GM19468 (cell line): Measurements from ENCODE around the gene GJA3.

ENCODE experiments used
- ATAC-seq: cut with Tn5 transposase; IDR thresholded peaks from one replicate; pipeline ENCODE4 v1.9.1; 2021; ENCODE audit warnings: mild to moderate bottlenecking, moderate library complexity, moderate number of reproducible peaks; ENCODE audit not compliant: unreplicated experiment; ENCODE audit errors: extremely low read depth

The GJA3 gene

DNA sequence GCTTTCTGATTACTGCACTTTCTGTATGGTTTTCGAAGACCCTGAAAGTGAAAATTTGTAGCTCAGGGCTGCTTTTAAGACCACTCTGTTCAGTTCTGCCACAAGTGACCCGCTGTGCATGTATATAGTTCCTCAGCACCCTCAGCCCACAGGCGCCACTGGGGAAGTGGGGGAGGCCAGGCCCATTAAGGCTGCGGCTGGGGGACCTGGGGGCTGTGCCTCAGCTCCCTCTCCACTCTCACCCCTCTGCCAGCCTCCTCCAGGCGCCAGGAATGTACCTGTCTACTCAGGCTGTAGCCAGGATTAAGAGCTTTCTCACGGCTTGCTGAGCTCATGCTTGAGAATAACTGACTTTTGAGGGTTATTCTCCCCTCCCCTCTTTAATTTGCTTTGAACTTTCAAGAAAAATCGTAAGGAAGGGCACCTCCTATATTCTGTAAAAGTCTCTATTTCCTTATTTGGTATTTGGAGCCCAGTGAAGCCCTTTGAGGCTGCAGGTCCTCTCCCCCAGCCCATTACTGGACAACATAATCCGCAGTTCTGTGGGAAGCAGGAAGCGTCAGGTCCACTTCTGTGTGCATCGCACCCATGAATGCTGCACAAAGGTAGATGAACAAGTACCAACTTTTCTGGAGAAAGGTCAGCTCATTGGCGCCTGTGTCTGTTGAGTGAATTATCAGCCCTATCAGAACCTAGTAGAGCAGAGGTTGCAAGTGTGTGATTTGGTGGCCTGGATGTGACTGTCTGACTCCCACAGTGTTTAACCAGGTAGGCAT is 29.6 kb downstream of the GJA3 start:
- ATAC-seq: no peak

- ATAC-seq: no peak
These were observed 30.2 kb downstream of the GJA3 start for GRCh38 chr13:20130652-20131051.

DNA sequence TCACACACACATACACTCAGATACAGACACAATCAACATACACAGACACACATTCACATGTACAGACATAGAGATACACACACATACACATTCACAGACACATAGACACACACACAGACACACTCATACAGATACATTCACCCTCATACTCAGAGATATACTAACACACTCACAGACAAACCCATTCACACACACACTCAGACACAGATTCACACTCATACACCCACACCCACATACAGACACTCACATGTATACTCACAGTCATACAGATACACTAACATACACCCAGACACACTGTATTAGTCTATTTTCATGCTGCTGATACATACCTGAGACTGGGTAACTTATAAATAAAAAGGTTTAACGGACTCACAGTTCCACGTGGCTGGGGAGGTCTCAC is 30.8 kb downstream of the GJA3 start:
- ATAC-seq: no peak

GRCh38 chr13:20129076-20129475 is 31.8 kb downstream of the GJA3 start:
- no peak for ATAC-seq

DNA sequence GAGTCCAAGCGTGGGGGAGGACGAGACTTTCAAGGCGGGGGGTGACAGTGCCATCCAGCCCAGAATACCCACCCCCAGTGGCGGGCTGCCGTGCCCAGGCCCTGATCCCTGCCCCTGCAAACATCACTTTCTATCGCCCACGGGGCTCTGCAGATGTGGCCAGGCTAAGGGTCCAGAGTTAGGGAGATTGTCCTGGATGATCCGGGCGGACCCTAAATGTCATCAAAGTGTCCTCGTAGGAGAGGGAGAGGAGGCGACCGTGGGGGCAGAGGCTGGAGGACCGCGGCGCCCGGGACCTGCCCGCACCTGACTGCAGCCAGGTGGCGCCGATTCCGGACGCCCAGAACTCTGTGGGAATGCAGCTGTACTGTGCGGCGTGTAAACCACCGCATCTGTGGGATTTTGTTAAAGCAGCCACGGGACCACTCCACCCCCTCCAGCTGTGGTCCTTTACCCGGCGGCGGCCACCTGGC is 32.4 kb downstream of the GJA3 start:
- no peak for ATAC-seq

DNA sequence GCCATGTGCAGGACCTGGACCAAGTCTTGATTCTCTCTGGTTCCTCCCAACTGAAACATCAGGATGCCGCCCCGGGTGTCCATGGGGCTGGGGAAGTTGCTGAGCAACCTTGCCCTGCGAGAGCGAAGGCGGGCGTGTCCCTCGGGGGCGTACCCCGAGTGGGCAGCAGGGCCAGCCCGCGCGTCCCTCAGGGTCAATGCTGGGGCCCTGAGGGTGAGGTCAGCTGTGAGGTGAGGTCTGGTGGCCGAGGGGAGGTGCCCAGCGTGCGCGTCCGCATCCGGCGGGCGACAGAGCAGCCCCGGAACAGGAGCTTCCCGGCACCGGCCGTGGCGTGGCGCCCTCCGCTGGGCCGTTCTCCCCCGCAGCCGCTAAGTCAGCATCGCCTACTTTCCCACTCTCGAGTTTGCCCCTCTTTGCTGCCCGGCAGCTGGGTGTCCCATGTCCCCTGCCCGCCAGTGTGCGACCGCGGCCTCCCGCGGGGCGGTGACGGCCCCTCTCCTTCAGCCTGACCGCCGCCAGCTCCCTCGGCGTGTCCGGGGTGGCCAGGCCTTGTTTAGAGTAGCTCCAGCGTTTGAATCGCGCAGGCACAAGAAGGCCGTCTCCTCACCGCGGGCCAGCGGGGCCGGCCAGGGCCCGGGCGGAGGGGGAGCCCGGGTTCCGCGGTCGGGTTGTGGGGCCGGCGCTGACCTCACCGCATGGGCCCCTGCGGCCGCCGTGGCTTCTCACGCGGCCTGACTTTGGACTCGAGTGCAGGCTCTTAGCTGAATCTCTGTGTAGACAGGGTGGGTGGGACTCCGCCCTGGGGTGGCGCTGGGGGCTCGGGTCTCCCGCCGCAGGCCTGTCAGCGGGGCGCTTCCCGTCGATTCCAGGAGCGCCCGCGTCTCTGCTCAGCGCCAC is 33.0 kb downstream of the GJA3 start:
- no peak for ATAC-seq

GRCh38 chr13:20127262-20127561 is 33.6 kb downstream of the GJA3 start:
- no peak for ATAC-seq

- no peak for ATAC-seq
These were observed 34.2 kb downstream of the GJA3 start for GRCh38 chr13:20126541-20127261.

DNA sequence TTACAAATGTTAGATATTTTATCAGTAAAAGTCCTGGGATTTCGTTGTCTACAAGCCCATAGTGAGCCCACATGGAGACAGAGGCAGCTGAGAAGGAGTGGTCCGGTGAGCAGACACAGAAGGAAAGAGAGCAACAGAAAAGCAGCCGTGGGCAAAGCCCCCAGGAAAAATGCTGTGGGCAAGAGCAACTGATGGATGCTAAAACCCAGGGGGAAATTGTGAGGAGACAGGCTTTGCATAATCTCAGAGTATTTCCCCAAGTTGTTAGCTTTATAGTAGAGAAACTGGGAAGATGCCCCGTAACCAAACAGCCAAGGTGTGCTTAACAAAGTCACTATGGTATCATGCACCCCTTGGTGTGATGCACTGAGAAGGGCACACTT is 35.1 kb downstream of the GJA3 start:
- ATAC-seq: no peak

- ATAC-seq: no peak
These were observed 35.6 kb downstream of the GJA3 start for GRCh38 chr13:20125129-20125782.

- ATAC-seq: no peak
These were observed 36.5 kb downstream of the GJA3 start for GRCh38 chr13:20124303-20124702.

- ATAC-seq: no peak
These were observed 39.7 kb downstream of the GJA3 start for GRCh38 chr13:20121159-20121525.

DNA sequence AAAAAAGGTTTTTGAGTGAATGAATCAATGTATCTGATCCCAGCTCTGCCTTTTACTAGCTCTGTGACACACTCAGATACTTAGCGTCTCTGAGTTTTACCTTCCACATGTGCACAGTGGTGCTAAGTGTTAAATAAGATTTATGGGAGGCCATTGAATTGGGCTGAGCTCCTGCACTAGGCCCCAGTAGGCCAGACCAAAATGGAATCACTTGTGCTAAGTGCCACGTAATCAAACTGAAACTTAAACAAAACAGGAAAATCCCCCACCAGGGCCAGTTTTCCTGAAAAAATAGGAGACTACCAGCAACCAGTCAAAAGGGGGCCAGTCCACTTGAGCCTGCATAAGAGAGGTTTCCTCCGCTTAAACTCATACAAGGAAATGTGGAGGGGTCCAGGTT is 40.9 kb downstream of the GJA3 start:
- ATAC-seq: no peak

- ATAC-seq: peak; percentile 8
These were observed 42.3 kb downstream of the GJA3 start for GRCh38 chr13:20118268-20119140.

DNA sequence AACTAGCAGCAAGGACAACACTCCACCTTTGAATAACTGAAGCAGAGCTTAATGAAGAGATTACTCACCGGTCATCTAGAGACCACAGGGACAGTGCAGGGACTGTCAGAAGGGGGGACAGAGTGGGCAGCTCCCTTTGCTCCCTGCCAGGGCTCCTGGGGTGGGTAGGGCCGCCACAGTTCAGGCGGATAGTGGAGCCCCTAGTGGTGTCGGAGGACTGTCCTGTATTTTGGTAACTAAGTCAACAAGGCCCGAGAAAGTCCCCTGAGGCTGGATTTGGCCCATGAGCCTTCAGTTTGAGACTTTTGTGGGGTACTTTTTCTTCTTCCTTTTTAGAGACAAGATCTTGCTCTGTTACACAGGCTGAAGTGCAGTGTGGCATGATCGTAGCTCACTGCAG is 44.6 kb downstream of the GJA3 start:
- ATAC-seq: no peak

DNA sequence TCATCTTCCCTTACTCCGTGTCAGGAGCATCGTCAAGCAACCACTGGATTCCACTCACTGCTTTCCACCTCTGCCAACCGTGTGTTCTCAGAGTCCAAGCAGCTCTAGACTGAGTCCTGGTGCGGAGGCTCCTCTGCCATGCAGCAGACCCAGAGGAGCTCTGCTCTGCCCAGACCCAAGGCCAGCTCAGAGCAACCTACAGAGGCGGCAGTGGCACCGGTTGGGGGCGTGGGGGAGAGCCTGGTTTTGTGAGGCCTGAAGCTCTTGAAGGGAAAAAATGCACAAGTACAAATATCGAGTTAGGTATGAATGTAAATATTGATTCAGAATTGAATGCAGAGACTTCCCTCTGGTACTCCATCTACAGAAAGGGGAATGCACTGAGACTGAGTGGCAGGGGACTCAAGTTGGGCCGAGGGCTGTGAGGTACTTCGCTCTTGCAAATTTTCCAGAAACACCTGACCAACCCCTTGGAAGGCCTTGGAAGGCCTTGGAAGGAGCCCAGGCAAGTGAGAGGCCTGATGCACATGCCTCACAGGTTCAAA is 46.7 kb downstream of the GJA3 start:
- ATAC-seq: no peak

- no peak for ATAC-seq
These were observed 51.8 kb downstream of the GJA3 start for GRCh38 chr13:20109037-20109436.

DNA sequence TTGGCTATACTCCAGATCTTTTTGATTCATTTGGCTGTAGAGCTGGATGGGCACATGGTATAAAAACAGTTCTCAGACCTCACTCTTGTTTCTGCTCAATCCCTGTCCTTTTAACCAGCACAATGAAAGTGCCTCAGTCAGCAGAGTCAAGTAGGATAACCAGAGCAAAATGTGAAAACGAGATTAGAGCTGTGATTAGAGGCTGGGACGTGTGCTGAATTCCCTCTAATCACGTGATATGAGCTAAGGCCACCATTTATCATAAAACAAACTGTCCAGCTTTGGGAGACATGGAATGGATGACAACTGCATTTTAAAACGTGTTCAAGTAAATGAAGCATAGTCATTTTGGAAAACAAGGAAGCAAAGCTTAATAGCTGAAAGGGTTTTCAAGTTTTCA is 54.1 kb downstream of the GJA3 start:
- ATAC-seq: no peak

DNA sequence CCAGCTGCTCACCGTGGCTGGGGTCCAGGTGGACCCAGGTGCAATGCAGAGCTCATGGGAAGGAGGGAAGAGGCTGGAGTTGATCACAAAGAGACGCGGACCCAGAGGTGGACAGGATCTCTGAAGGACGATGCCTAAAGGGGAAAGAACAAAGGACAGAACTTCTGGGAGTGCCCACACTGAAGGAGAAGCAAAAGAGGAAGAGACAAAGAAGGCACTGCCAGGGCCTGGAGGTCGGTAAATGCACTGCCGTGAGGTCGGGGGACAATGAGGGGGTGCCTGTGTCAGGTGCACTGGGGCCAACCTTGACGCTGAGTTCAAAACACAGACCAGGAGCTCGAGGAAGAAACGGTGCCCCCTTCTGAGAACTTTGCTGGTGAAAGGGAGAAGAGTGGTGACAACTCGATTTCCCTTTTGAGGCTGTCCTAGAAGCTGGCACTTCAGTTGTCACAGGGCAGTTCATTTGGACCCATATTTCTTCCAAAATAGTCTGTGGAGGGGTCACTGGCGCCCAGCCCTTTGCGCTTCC is 55.6 kb downstream of the GJA3 start:
- ATAC-seq: no peak
